ENCODE data around the gene RFT1.

Gene RFT1

GRCh38 chr3:53089511-53089910 lies 40.7 kb downstream of the RFT1 start:
- no peak for TF ChIP-seq CTCF (IDR thresholded peaks at IDR 0.05; ENCODE audit: low read length, missing control alignments)
- peak; percentile 56 for DNase-seq (ENCODE audit: low read depth)
- no peak overlapping the region for H3K4me3 ChIP-seq (replicated peaks; ENCODE audit: low read depth, low read length)

- H3K4me3 ChIP-seq (replicated peaks; ENCODE audit: low read depth, low read length) = no peak overlapping the region
- DNase-seq (ENCODE audit: low read depth) = no peak
- no peak for TF ChIP-seq CTCF (IDR thresholded peaks at IDR 0.05; ENCODE audit: low read length, missing control alignments)
Observed at GRCh38 chr3:53085476-53085875, 44.8 kb downstream of the RFT1 start.

- TF ChIP-seq CTCF (IDR thresholded peaks at IDR 0.05; ENCODE audit: low read length, missing control alignments) = no peak
- no peak for DNase-seq (ENCODE audit: low read depth)
- no peak overlapping the region for H3K4me3 ChIP-seq (replicated peaks; ENCODE audit: low read depth, low read length)
Observed at GRCh38 chr3:53084310-53085001, 45.8 kb downstream of the RFT1 start.

GRCh38 chr3:53083949-53084309 lies 46.3 kb downstream of the RFT1 start:
- TF ChIP-seq CTCF (IDR thresholded peaks at IDR 0.05; ENCODE audit: low read length, missing control alignments) = no peak
- H3K4me3 ChIP-seq (replicated peaks; ENCODE audit: low read depth, low read length) = no peak overlapping the region
- no peak for DNase-seq (ENCODE audit: low read depth)

- DNase-seq (ENCODE audit: low read depth) = peak; percentile 57
- H3K4me3 ChIP-seq (replicated peaks; ENCODE audit: low read depth, low read length) = no peak overlapping the region
- TF ChIP-seq CTCF (IDR thresholded peaks at IDR 0.05; ENCODE audit: low read length, missing control alignments) = no peak
Observed at GRCh38 chr3:53083521-53083920, 46.7 kb downstream of the RFT1 start.

- H3K4me3 ChIP-seq (replicated peaks; ENCODE audit: low read depth, low read length) = no peak overlapping the region
- no peak for DNase-seq (ENCODE audit: low read depth)
- no peak for TF ChIP-seq CTCF (IDR thresholded peaks at IDR 0.05; ENCODE audit: low read length, missing control alignments)
Observed at GRCh38 chr3:53082736-53083135, 47.5 kb downstream of the RFT1 start.

- DNase-seq (ENCODE audit: low read depth) = no peak
- no peak for TF ChIP-seq CTCF (IDR thresholded peaks at IDR 0.05; ENCODE audit: low read length, missing control alignments)
- no peak overlapping the region for H3K4me3 ChIP-seq (replicated peaks; ENCODE audit: low read depth, low read length)
Observed at GRCh38 chr3:53081318-53081717, 48.9 kb downstream of the RFT1 start.

Data from fibroblast of pulmonary artery (primary cell).